ENCODE data around the gene PRR5L. TPM values are rescaled to one million over a fixed set of nuclear protein-coding genes. Genes with fewer than 3 reads are reported as not detected.

The PRR5L gene
- total and polyA plus RNA-seq, 2 experiments from 2014 or later = 3.1 to 7.5 TPM

DNA sequence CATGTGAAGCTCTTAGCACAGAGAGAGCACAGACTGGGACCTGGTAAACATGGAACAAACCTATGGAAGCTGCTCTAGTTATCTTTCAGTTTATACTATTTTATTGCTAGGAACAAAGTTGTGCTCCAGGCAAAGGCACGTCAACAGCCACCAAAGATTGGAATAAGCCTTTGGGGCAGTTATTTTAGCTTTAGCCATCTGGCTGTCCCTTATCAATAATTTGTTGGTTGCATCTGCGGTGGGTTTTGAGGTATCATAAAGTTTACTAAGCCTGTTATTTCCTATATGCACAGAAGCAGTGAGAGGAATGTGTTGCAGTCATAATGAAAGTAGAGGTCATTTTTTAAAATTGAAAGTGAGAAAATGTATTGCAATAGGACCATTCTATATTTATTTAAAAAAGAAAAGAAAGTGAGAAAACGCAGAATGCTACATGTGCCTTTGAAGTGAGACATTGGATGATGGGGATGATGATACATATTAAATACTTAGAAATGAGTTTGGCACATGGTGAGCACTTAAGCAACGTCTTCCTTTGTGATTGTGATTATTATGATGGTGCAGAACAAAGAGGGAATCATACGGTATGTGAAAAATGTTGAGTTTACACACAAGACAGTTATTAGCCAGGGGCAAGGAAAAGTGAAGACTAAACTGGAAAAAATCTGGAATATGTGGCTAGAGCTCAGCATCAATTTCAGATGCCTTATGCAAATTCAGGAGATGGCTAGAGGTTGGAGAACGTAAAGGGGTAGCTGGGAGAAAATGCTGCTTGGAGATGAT lies 58.3 kb downstream of the PRR5L start:
- Histone ChIP-seq H3K4me1 (ENCODE audit: insufficient read depth) (no peaks in the 10 kb centered on the region), H3K9me3 (ENCODE audit: low read depth) (no peaks in the 10 kb centered on the region), H4K20me1 (ENCODE audit: insufficient read depth, poor library complexity, severe bottlenecking) (no peaks in the 10 kb centered on the region), H3K4me2 (no peak overlapping the region), H3K4me3 (no peak overlapping the region), H3K36me3 (replicated peaks; ENCODE audit: insufficient read depth, low read depth) (no peaks in the 10 kb centered on the region), H2AFZ (no peak overlapping the region), H3K27ac (no peak overlapping the region), H3K79me2 (no peaks in the 10 kb centered on the region), H3K27me3 (no peaks in the 10 kb centered on the region), H3K9me2 (replicated peaks; ENCODE audit: insufficient read depth) (no peaks in the 10 kb centered on the region)
- TF ChIP-seq, protein P1, sequence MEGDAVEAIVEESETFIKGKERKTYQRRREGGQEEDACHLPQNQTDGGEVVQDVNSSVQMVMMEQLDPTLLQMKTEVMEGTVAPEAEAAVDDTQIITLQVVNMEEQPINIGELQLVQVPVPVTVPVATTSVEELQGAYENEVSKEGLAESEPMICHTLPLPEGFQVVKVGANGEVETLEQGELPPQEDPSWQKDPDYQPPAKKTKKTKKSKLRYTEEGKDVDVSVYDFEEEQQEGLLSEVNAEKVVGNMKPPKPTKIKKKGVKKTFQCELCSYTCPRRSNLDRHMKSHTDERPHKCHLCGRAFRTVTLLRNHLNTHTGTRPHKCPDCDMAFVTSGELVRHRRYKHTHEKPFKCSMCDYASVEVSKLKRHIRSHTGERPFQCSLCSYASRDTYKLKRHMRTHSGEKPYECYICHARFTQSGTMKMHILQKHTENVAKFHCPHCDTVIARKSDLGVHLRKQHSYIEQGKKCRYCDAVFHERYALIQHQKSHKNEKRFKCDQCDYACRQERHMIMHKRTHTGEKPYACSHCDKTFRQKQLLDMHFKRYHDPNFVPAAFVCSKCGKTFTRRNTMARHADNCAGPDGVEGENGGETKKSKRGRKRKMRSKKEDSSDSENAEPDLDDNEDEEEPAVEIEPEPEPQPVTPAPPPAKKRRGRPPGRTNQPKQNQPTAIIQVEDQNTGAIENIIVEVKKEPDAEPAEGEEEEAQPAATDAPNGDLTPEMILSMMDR (IDR thresholded peaks at IDR 0.05; ENCODE audit: poor library complexity) = no peak
- TF ChIP-seq EZH2phosphoT487 (IDR thresholded peaks at IDR 0.05; ENCODE audit: low read depth, severe bottlenecking, unreplicated experiment) = no peak
- no peak for TF ChIP-seq EZH2 (IDR thresholded peaks at IDR 0.05; ENCODE audit: borderline replicate concordance)
- DNase-seq (ENCODE audit: low spot score) = no peak
- WGBS (ENCODE audit: low lambda C conversion rate, missing lambda C conversion rate) = 56% methylated on average over 6 of the region's 6 CpGs

DNA sequence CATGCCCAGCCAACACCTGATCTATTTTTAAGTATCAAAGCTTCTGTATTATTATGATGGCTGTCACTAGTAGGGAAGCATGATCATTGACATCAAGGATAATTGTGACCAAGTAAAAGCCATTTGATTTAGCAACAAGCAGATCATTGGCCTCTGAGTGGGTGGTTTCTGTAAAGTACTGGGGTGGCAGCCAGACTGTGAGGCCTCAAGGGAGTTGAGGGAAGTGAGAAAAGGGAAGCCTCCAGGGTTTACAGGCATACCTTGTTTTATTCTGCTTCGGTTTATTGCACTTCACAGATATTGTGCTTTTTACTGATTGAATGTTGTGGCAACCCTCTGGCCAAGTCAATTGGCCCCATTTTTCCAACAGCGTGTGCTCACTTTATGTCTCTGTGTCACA lies 60.1 kb downstream of the PRR5L start:
- WGBS (ENCODE audit: low lambda C conversion rate, missing lambda C conversion rate) = 84% methylated on average over 2 of the region's 2 CpGs
- no peak overlapping the region for H3K4me3 ChIP-seq

DNA sequence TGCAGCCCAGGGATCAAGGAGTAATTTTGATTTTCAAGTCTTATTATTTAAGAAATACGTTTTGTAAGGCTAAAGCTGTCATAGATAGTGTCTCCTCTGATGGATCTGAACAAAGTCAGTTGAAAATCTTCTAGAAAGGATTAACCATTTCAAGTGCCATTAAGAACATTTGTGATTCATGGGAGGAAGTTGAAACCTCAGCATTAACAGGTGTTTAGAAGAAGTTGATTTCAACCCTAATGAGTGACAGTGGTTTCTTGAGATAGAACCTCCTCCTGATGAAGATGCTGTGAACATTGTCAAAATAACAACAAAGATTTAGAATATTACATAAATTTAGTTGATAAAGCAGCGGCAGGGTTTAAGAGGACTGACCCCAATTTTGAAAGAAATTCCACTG lies 61.7 kb downstream of the PRR5L start:
- Histone ChIP-seq H3K36me3 (replicated peaks; ENCODE audit: insufficient read depth, low read depth) (no peaks in the 10 kb centered on the region), H3K4me3 (no peak overlapping the region), H3K27ac (no peak overlapping the region), H2AFZ (no peak overlapping the region), H3K9me2 (replicated peaks; ENCODE audit: insufficient read depth) (no peaks in the 10 kb centered on the region), H3K79me2 (no peaks in the 10 kb centered on the region), H3K4me2 (no peak overlapping the region), H3K4me1 (ENCODE audit: insufficient read depth) (peaks cover 15% of the 10 kb centered on the region), H3K9me3 (ENCODE audit: low read depth) (no peaks in the 10 kb centered on the region), H3K27me3 (no peaks in the 10 kb centered on the region), H4K20me1 (ENCODE audit: insufficient read depth, poor library complexity, severe bottlenecking) (no peaks in the 10 kb centered on the region)
- 54% methylated on average over 2 of the region's 2 CpGs for WGBS (ENCODE audit: low lambda C conversion rate, missing lambda C conversion rate)
- DNase-seq (ENCODE audit: low spot score) = no peak
- no peak for TF ChIP-seq EZH2 (IDR thresholded peaks at IDR 0.05; ENCODE audit: borderline replicate concordance)
- TF ChIP-seq, protein P1 (IDR thresholded peaks at IDR 0.05; ENCODE audit: poor library complexity) = no peak
- TF ChIP-seq EZH2phosphoT487 (IDR thresholded peaks at IDR 0.05; ENCODE audit: low read depth, severe bottlenecking, unreplicated experiment) = no peak

More for the DNA sequence above, 60.1 kb downstream of the PRR5L start:
- DNase-seq (ENCODE audit: low spot score) = no peak
- Histone ChIP-seq H3K4me1 (ENCODE audit: insufficient read depth) (peaks cover under 1% of the 10 kb centered on the region), H3K36me3 (replicated peaks; ENCODE audit: insufficient read depth, low read depth) (no peaks in the 10 kb centered on the region), H3K9me3 (ENCODE audit: low read depth) (no peaks in the 10 kb centered on the region), H3K27me3 (no peaks in the 10 kb centered on the region), H3K9me2 (replicated peaks; ENCODE audit: insufficient read depth) (no peaks in the 10 kb centered on the region), H3K79me2 (no peaks in the 10 kb centered on the region), H3K27ac (no peak overlapping the region), H2AFZ (no peak overlapping the region), H4K20me1 (ENCODE audit: insufficient read depth, poor library complexity, severe bottlenecking) (no peaks in the 10 kb centered on the region), H3K4me2 (no peak overlapping the region)
- no peak for TF ChIP-seq EZH2 (IDR thresholded peaks at IDR 0.05; ENCODE audit: borderline replicate concordance)

DNA sequence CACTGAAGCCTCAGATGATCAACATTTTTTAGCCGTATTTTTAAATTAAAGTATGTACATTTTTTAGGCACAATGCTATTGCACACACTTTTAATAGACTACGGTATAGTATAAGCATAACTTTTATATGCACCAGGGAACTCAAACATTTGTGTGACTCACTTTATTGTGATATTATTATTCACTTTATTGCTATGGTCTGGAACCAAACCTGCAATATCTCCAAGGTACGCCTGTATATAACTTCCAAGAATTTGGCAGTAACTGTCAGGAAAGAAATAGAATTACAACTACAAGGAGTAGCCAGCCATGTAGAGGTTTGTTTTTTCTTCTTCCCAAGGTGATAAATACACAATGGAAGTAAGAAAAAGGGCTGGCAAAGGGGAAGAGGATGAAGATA lies 62.3 kb downstream of the PRR5L start:
- Histone ChIP-seq H3K4me1 (ENCODE audit: insufficient read depth) (peaks cover 19% of the 10 kb centered on the region), H2AFZ (no peak overlapping the region), H3K4me3 (no peak overlapping the region), H4K20me1 (ENCODE audit: insufficient read depth, poor library complexity, severe bottlenecking) (no peaks in the 10 kb centered on the region), H3K27ac (no peak overlapping the region), H3K36me3 (replicated peaks; ENCODE audit: insufficient read depth, low read depth) (no peaks in the 10 kb centered on the region), H3K27me3 (no peaks in the 10 kb centered on the region), H3K4me2 (no peak overlapping the region), H3K9me2 (replicated peaks; ENCODE audit: insufficient read depth) (no peaks in the 10 kb centered on the region), H3K79me2 (no peaks in the 10 kb centered on the region), H3K9me3 (ENCODE audit: low read depth) (no peaks in the 10 kb centered on the region)
- TF ChIP-seq EZH2phosphoT487 (IDR thresholded peaks at IDR 0.05; ENCODE audit: low read depth, severe bottlenecking, unreplicated experiment) (no peak), EZH2 (IDR thresholded peaks at IDR 0.05; ENCODE audit: borderline replicate concordance) (no peak)
- TF ChIP-seq, protein P1 (IDR thresholded peaks at IDR 0.05; ENCODE audit: poor library complexity) = no peak
- DNase-seq (ENCODE audit: low spot score) = no peak
- WGBS (ENCODE audit: low lambda C conversion rate, missing lambda C conversion rate) = 86% methylated on average over 3 of the region's 3 CpGs
